Ovary (tissue), 3 donors: ENCODE data around the gene RCSD1.

Experiments used
- CTCF ChIP-seq, 3 donors: fragments of 450-650 bp in 2 of 3; fragments of 200-600 bp in 1 of 3; IDR thresholded peaks; one replicate each; pipeline versions ENCODE4 v1.5.1 to v1.8.0; 2016 to 2022; ENCODE audit warnings: antibody characterized with exemption in 3 of 3, mild to moderate bottlenecking in 1 of 3
- POLR2A ChIP-seq: fragments of 450-650 bp; IDR thresholded peaks from one replicate; pipeline ENCODE4 v1.6.1; 2017; ENCODE audit warnings: antibody characterized with exemption, mild to moderate bottlenecking, moderate library complexity
- donor health status: DM: no; HTN: no; CAD: no.

GRCh38 chr1:167582722-167583121 lies 47.3 kb upstream of the RCSD1 start:
- TF ChIP-seq CTCF (IDR thresholded peaks at IDR 0.05) (no peak), POLR2A (no peak)
